Hepatocyte (in vitro differentiated cells): Measurements from ENCODE around the gene COL6A3. TPM values are rescaled to one million over a fixed set of nuclear protein-coding genes. Genes with fewer than 3 reads are reported as not detected.

Experiments used
- DNase-seq: peaks from one replicate; pipeline ENCODE4 v3.0.0-alpha.2; 2016; ENCODE audit warnings: low spot score
- H2AFZ ChIP-seq: fragments of 200-600 bp; sonication (generic); 2 replicates; pipeline ENCODE4 v1.6.0; 2016; ENCODE audit warnings: antibody characterized with exemption, mild to moderate bottlenecking
- H3K27ac ChIP-seq: fragments of 200-600 bp; sonication (generic); 2 replicates; pipeline ENCODE4 v1.5.1; 2016; ENCODE audit warnings: mild to moderate bottlenecking
- H3K27me3 ChIP-seq: fragments of 200-600 bp; sonication (generic); 2 replicates; pipeline ENCODE4 v1.6.1; 2016
- H3K36me3 ChIP-seq: fragments of 200-600 bp; sonication (generic); replicated peaks from 2 replicates; pipeline ENCODE4 v1.5.1; 2016; ENCODE audit warnings: low read depth; ENCODE audit not compliant: insufficient read depth
- H3K4me1 ChIP-seq: fragments of 200-600 bp; sonication (generic); 2 replicates; pipeline ENCODE4 v1.5.1; 2016; ENCODE audit warnings: mild to moderate bottlenecking, moderate library complexity; ENCODE audit not compliant: insufficient read depth
- H3K4me2 ChIP-seq: fragments of 200-600 bp; sonication (generic); 2 replicates; pipeline ENCODE4 v1.6.0; 2016
- H3K4me3 ChIP-seq: fragments of 200-600 bp; sonication (generic); 2 replicates; pipeline ENCODE4 v1.5.1; 2016; ENCODE audit warnings: mild to moderate bottlenecking
- H3K79me2 ChIP-seq: fragments of 200-600 bp; sonication (generic); 2 replicates; pipeline ENCODE4 v1.6.0; 2017; ENCODE audit warnings: mild to moderate bottlenecking
- H3K9me2 ChIP-seq: fragments of 200-600 bp; sonication (generic); replicated peaks from 2 replicates; pipeline ENCODE4 v1.6.0; 2017; ENCODE audit warnings: mild to moderate bottlenecking; ENCODE audit not compliant: insufficient read depth
- H3K9me3 ChIP-seq: fragments of 200-600 bp; sonication (generic); 2 replicates; pipeline ENCODE4 v1.5.1; 2016; ENCODE audit warnings: low read depth, mild to moderate bottlenecking
- H4K20me1 ChIP-seq: fragments of 200-600 bp; sonication (generic); 2 replicates; pipeline ENCODE4 v1.6.0; 2016; ENCODE audit warnings: mild to moderate bottlenecking; ENCODE audit not compliant: insufficient read depth, poor library complexity, severe bottlenecking
- CTCF ChIP-seq: fragments of 200-600 bp; sonication (generic); IDR thresholded peaks from 2 replicates; pipeline ENCODE4 v1.5.1; 2016; ENCODE audit warnings: antibody characterized with exemption, mild to moderate bottlenecking; ENCODE audit not compliant: poor library complexity
- EZH2 ChIP-seq: fragments of 200-600 bp; sonication (generic); IDR thresholded peaks from 2 replicates; pipeline ENCODE4 v1.6.1; 2016; ENCODE audit warnings: antibody characterized with exemption, mild to moderate bottlenecking, borderline replicate concordance
- EZH2phosphoT487 ChIP-seq: fragments of 200-600 bp; sonication (generic); IDR thresholded peaks from one replicate; pipeline ENCODE4 v1.6.1; 2018; ENCODE audit warnings: antibody characterized with exemption, mild to moderate bottlenecking, low read depth, moderate library complexity; ENCODE audit not compliant: unreplicated experiment, severe bottlenecking
- WGBS: methylation state at CpG from one replicate; pipeline ENCODE4 v1.1.6; 2016; ENCODE audit warnings: low lambda C conversion rate; ENCODE audit errors: missing lambda C conversion rate; 5-methylcytosine and 5-hydroxymethylcytosine counted together
- polyA plus RNA-seq: library from polyadenylated mRNA; unstranded; fragments of >200 nt; fragmentation: Nextera tagmentation; extraction: Ambion mirVana; gene quantifications from 2 replicates; pipeline ENCODE4 v1.2.1, GENCODE V29; 2016
- total RNA-seq: library from RNA; depleted of rRNA; stranded (reverse); fragments of >200 nt; gene quantifications from 2 replicates; pipeline ENCODE4 v1.2.3, GENCODE V29; 2014

The COL6A3 gene
- total and polyA plus RNA-seq, 2 experiments from 2014 or later = 80.7 to 250 TPM

DNA sequence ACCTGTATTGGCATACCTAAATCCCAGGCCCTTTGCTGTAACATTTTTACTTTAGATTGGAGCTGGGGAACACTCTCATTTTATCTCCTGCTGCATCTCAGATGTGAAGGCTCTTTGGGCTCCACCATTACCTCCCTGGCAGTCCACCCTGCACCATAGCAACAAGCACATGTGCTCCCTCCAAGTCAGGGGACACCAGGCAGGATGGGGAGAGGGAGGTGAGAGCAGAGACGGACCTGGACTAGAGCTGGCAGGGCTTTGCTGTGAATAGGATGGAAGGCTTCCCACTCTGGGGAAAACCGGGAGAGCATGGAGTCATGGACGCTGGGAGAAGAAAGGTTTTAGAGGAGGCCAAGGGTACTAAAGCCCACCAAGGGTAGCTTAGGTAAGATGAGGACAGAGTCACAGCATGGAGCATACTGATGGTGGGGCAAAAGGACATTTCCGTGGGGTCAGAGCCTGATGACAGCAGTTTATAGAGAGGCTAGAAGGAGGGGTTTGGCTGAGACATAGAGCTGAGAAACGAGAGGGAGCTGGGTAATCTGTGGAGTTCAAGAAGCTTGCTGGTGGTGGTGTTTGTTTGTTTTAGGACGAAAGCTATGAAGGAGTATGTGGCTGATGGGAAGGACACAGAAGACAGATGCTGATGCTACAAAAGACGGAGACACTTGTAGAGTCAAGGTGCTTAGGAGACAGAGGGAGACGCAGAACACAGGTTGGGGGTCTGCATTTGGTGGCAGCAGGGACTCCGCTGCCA is 134.8 kb downstream of the COL6A3 start:
- H2AFZ ChIP-seq = peak overlapping the region; percentile 27

GRCh38 chr2:237278568-237278967 is 135.4 kb downstream of the COL6A3 start:
- no peak overlapping the region for H3K4me2 ChIP-seq
- H3K9me3 ChIP-seq = no peaks in the 10 kb centered on the region
- no peak for DNase-seq
- TF ChIP-seq EZH2phosphoT487 (no peak), EZH2 (no peak), CTCF (no peak)
- no peaks in the 10 kb centered on the region for H3K79me2 ChIP-seq
- 58% methylated on average over 6 of the region's 6 CpGs for WGBS
- H2AFZ ChIP-seq = peak overlapping the region; percentile 27
- H3K4me1 ChIP-seq = peaks cover 33% of the 10 kb centered on the region
- H3K4me3 ChIP-seq = no peak overlapping the region
- H4K20me1 ChIP-seq = no peaks in the 10 kb centered on the region
- no peaks in the 10 kb centered on the region for H3K27me3 ChIP-seq
- H3K27ac ChIP-seq = peak overlapping the region; percentile 68
- no peaks in the 10 kb centered on the region for H3K36me3 ChIP-seq
- H3K9me2 ChIP-seq = no peaks in the 10 kb centered on the region

More for the DNA sequence above, 134.8 kb downstream of the COL6A3 start:
- no peak for DNase-seq
- Histone ChIP-seq H3K27me3 (no peaks in the 10 kb centered on the region), H3K4me1 (peaks cover 33% of the 10 kb centered on the region), H3K36me3 (no peaks in the 10 kb centered on the region), H3K4me3 (no peak overlapping the region), H3K9me2 (no peaks in the 10 kb centered on the region), H4K20me1 (no peaks in the 10 kb centered on the region), H3K79me2 (no peaks in the 10 kb centered on the region), H3K4me2 (no peak overlapping the region), H3K9me3 (no peaks in the 10 kb centered on the region), H3K27ac (peak overlapping the region; percentile 68)
- no peak for TF ChIP-seq EZH2
- TF ChIP-seq CTCF = no peak
- TF ChIP-seq EZH2phosphoT487 = no peak
- WGBS = 85% methylated on average over 9 of the region's 9 CpGs

DNA sequence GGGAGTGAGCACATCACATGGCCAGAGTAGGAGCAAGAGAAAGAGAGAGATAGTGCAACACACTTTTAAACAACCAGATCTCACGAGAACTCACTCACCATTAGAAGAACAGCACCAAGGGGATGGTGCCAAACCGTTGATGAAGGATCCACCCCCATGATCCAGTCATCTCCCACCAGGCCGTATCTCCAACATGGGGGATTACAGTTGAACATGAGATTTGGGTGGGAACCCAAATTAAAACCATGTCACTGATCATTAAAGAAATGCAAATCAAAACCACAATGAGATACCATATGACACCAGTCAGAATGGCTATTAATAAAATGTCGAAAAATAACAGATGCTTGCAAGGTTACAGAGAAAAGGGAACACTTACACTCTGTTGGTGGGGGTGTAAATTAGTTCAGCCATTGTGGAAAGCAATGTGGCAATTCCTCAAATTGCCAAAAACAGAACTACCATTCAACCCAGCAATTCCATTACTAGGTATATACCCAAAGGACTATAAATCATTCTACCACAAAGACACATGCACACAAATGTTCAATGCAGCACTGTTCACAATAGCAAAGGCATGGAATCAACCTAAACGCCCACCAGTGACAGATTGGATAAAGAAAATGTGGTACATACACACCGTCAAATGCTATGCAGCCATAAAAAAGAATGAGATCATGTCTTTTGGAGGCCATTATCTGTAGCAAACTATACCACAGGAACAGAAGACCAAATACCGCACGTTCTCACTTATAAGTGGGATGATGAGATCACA is 137.1 kb downstream of the COL6A3 start:
- Histone ChIP-seq H3K4me2 (no peak overlapping the region), H3K9me2 (no peaks in the 10 kb centered on the region), H3K4me1 (peaks cover 28% of the 10 kb centered on the region), H3K4me3 (no peak overlapping the region), H3K79me2 (no peaks in the 10 kb centered on the region), H2AFZ (no peak overlapping the region), H3K27me3 (no peaks in the 10 kb centered on the region), H3K27ac (no peak overlapping the region), H3K36me3 (no peaks in the 10 kb centered on the region), H4K20me1 (no peaks in the 10 kb centered on the region), H3K9me3 (no peaks in the 10 kb centered on the region)
- TF ChIP-seq EZH2phosphoT487 (no peak), EZH2 (no peak), CTCF (no peak)
- 91% methylated on average over 8 of the region's 8 CpGs for WGBS
- no peak for DNase-seq

Other genes with a start within 250 kb of the COL6A3 start
- gene MLPH, start 73.1 kb upstream of the COL6A3 start, total RNA-seq = 10.0 and 12.3 TPM in 2 replicates
- gene MLPH, start 73.1 kb upstream of the COL6A3 start, polyA plus RNA-seq = 5.6 and 6.7 TPM in 2 replicates
- gene PRLH, start 152.4 kb upstream of the COL6A3 start, total RNA-seq = not detected in 2 replicates
- gene PRLH, start 152.4 kb upstream of the COL6A3 start, polyA plus RNA-seq = not detected in 2 replicates
- 56.8 and 58.3 TPM in 2 replicates for gene RAB17, start 176.6 kb upstream of the COL6A3 start, total RNA-seq
- gene RAB17, start 176.6 kb upstream of the COL6A3 start, polyA plus RNA-seq = 89.6 and 99.1 TPM in 2 replicates
- 42.7 and 49.0 TPM in 2 replicates for gene LRRFIP1, start 213.4 kb upstream of the COL6A3 start, total RNA-seq
- gene LRRFIP1, start 213.4 kb upstream of the COL6A3 start, polyA plus RNA-seq = 64.1 and 81.4 TPM in 2 replicates